NCI-H446 treated with DMSO at 0.1 percent for 48 hours (cell line): Measurements from ENCODE around the gene TTLL10.

ENCODE experiments used
- DNase-seq: peaks from one replicate; lab custom pipeline; 2025; lab: John Stamatoyannopoulos, UW

TTLL10 gene

GRCh38 chr1:1236945-1237873 is 63.5 kb downstream of the TTLL10 start:
- no peak for DNase-seq

- DNase-seq: no peak
Measured at GRCh38 chr1:1237874-1238701, 64.4 kb downstream of the TTLL10 start.

- DNase-seq: no peak
Measured at GRCh38 chr1:1238702-1239178, 65.1 kb downstream of the TTLL10 start.

- no peak for DNase-seq
Measured at GRCh38 chr1:1239227-1239613, 65.5 kb downstream of the TTLL10 start.

GRCh38 chr1:1239614-1240347 is 66.1 kb downstream of the TTLL10 start:
- DNase-seq: no peak

GRCh38 chr1:1240348-1240732 is 66.7 kb downstream of the TTLL10 start:
- no peak for DNase-seq

- no peak for DNase-seq
Measured at GRCh38 chr1:1240822-1241587, 67.3 kb downstream of the TTLL10 start.

GRCh38 chr1:1241588-1242219 is 68.0 kb downstream of the TTLL10 start:
- DNase-seq: no peak

GRCh38 chr1:1242461-1243265 is 69.0 kb downstream of the TTLL10 start:
- no peak for DNase-seq

GRCh38 chr1:1243266-1243660 is 69.6 kb downstream of the TTLL10 start:
- DNase-seq: no peak

- DNase-seq: no peak
Measured at GRCh38 chr1:1243807-1244191, 70.1 kb downstream of the TTLL10 start.

- DNase-seq: no peak
Measured at GRCh38 chr1:1244192-1244811, 70.6 kb downstream of the TTLL10 start.

- no peak for DNase-seq
Measured at GRCh38 chr1:1245178-1245816, 71.6 kb downstream of the TTLL10 start.

- no peak for DNase-seq
Measured at GRCh38 chr1:1245817-1246576, 72.3 kb downstream of the TTLL10 start.

- no peak for DNase-seq
Measured at GRCh38 chr1:1246577-1247340, 73.1 kb downstream of the TTLL10 start, which contains the start of gene C1QTNF12. Gene C1QTNF12, minus strand, starts transcription at chr1:1246722. Its CDS starts 32 bp downstream, at chr1:1246690.

GRCh38 chr1:1247341-1247913 is 73.7 kb downstream of the TTLL10 start:
- DNase-seq: no peak
